ENCODE data around the gene ZIM2.

DNA sequence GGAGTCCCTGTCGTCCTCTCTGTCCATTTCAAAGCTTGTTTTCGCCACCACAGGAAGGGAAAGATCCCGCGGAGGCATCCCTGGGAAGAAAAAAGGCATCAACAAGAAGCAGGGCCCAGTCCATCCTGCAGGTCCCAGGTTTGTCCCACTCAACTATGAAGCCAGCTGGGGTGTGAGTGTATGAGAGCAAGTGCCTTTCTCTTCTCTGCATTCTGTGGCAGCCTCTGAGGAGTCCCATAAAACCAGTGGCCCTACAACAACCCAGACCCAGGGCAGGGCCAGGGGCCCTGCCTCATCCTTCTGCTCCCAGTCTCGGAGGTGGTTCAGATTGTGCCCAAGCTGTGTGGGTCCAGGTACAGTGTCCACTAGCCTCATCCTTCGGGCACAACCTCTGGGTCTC, 18.9 kb downstream of the ZIM2 start:
- TF ChIP-seq CTCF (IDR thresholded peaks at IDR 0.05), result no peak
- no peak for TF ChIP-seq POLR2A (IDR thresholded peaks at IDR 0.05)
- TF ChIP-seq POLR2AphosphoS5 (IDR thresholded peaks at IDR 0.05), result no peak
- TF ChIP-seq EP300 (IDR thresholded peaks at IDR 0.05), result no peak

Measured in upper lobe of left lung (tissue), 4 donors.